ENCODE measurements around the gene IFI30. TPM values are rescaled to one million over a fixed set of nuclear protein-coding genes. Genes with fewer than 3 reads are reported as not detected.
"Not testable (repeated sequence)": the region's sequence is repeated elsewhere in the genome, so short reads cannot be mapped to it uniquely, and the experiment has no call there.

The IFI30 gene
- total and polyA plus RNA-seq, 2 donors (not counting 1 experiment from before 2014, with no cell fraction given), result 8.8 to 50.9 TPM

GRCh38 chr19:18156841-18157464 lies 16.7 kb upstream of the IFI30 start:
- H3K27ac ChIP-seq (ENCODE audit: insufficient read depth, low read length), result no peak overlapping the region
- H2AFZ ChIP-seq (ENCODE audit: low read length), result no peak overlapping the region
- no peak overlapping the region for H3K4me2 ChIP-seq (ENCODE audit: extremely low read depth, insufficient read depth, low read length)
- peak; percentile 82 to 93 for DNase-seq (ENCODE audit: low read depth in 2 of 2)
- H4K20me1 ChIP-seq (ENCODE audit: control insufficient read depth, extremely low read depth, insufficient read depth, low read length), result no peaks in the 10 kb centered on the region
- H3K9me3 ChIP-seq (ENCODE audit: control insufficient read depth, insufficient read depth, low read depth, low read length), result no peaks in the 10 kb centered on the region
- H3K4me1 ChIP-seq (ENCODE audit: control insufficient read depth, extremely low read depth, insufficient read depth, low read length), result peaks cover 19% of the 10 kb centered on the region
- TF ChIP-seq EZH2 (IDR thresholded peaks at IDR 0.05; ENCODE audit: low read length, missing control alignments) (no peak), CTCF (conservative IDR thresholded peaks at IDR 0.05 in 1 of 2, IDR thresholded peaks at IDR 0.05 in 1 of 2; ENCODE audit: low read depth in 1 of 2, low read length in 2 of 2) (no peak)
- H3K79me2 ChIP-seq (ENCODE audit: control insufficient read depth, insufficient read depth, low read length), result peaks cover 15% of the 10 kb centered on the region
- H3K4me3 ChIP-seq (replicated peaks in 1 of 4; ENCODE audit: control extremely low read depth in 1 of 4, insufficient read depth in 1 of 4, low read depth in 3 of 4, low read length in 4 of 4), result no peak overlapping the region
- H3K36me3 ChIP-seq (ENCODE audit: control insufficient read depth, insufficient read depth, low read length), result peaks cover 11% of the 10 kb centered on the region
- H3K27me3 ChIP-seq (ENCODE audit: control insufficient read depth, insufficient read depth, low read length), result no peaks in the 10 kb centered on the region
- H3K9ac ChIP-seq (ENCODE audit: insufficient read depth, low read length), result no peak overlapping the region

- TF ChIP-seq CTCF (conservative IDR thresholded peaks at IDR 0.05 in 1 of 2, IDR thresholded peaks at IDR 0.05 in 1 of 2; ENCODE audit: low read depth in 1 of 2, low read length in 2 of 2) (no peak), EZH2 (IDR thresholded peaks at IDR 0.05; ENCODE audit: low read length, missing control alignments) (no peak)
- Histone ChIP-seq H4K20me1 (ENCODE audit: control insufficient read depth, extremely low read depth, insufficient read depth, low read length) (no peaks in the 10 kb centered on the region), H3K36me3 (ENCODE audit: control insufficient read depth, insufficient read depth, low read length) (peaks cover 14% of the 10 kb centered on the region), H3K9me3 (ENCODE audit: control insufficient read depth, insufficient read depth, low read depth, low read length) (no peaks in the 10 kb centered on the region), H3K79me2 (ENCODE audit: control insufficient read depth, insufficient read depth, low read length) (peaks cover 15% of the 10 kb centered on the region), H3K27ac (ENCODE audit: insufficient read depth, low read length) (no peak overlapping the region), H3K4me3 (replicated peaks in 1 of 4; ENCODE audit: control extremely low read depth in 1 of 4, insufficient read depth in 1 of 4, low read depth in 3 of 4, low read length in 4 of 4) (no peak overlapping the region), H3K4me1 (ENCODE audit: control insufficient read depth, extremely low read depth, insufficient read depth, low read length) (peaks cover 19% of the 10 kb centered on the region), H3K27me3 (ENCODE audit: control insufficient read depth, insufficient read depth, low read length) (no peaks in the 10 kb centered on the region), H2AFZ (ENCODE audit: low read length) (no peak overlapping the region), H3K9ac (ENCODE audit: insufficient read depth, low read length) (no peak overlapping the region), H3K4me2 (ENCODE audit: extremely low read depth, insufficient read depth, low read length) (no peak overlapping the region)
- no peak for DNase-seq (ENCODE audit: low read depth in 2 of 2)
Observed at GRCh38 chr19:18157465-18158063, 16.0 kb upstream of the IFI30 start.

GRCh38 chr19:18158467-18158866 lies 15.1 kb upstream of the IFI30 start:
- no peak for DNase-seq (ENCODE audit: low read depth in 2 of 2)
- H2AFZ ChIP-seq (ENCODE audit: low read length), result no peak overlapping the region
- H3K4me1 ChIP-seq (ENCODE audit: control insufficient read depth, extremely low read depth, insufficient read depth, low read length), result peaks cover 19% of the 10 kb centered on the region
- no peak for TF ChIP-seq EZH2 (IDR thresholded peaks at IDR 0.05; ENCODE audit: low read length, missing control alignments)
- TF ChIP-seq CTCF (conservative IDR thresholded peaks at IDR 0.05 in 1 of 2, IDR thresholded peaks at IDR 0.05 in 1 of 2; ENCODE audit: low read depth in 1 of 2, low read length in 2 of 2), result no peak
- H3K9ac ChIP-seq (ENCODE audit: insufficient read depth, low read length), result no peak overlapping the region
- no peak overlapping the region for H3K4me2 ChIP-seq (ENCODE audit: extremely low read depth, insufficient read depth, low read length)
- no peak overlapping the region for H3K4me3 ChIP-seq (replicated peaks in 1 of 4; ENCODE audit: control extremely low read depth in 1 of 4, insufficient read depth in 1 of 4, low read depth in 3 of 4, low read length in 4 of 4)
- no peak overlapping the region for H3K27ac ChIP-seq (ENCODE audit: insufficient read depth, low read length)
- peaks cover 12% of the 10 kb centered on the region for H3K79me2 ChIP-seq (ENCODE audit: control insufficient read depth, insufficient read depth, low read length)
- no peaks in the 10 kb centered on the region for H3K27me3 ChIP-seq (ENCODE audit: control insufficient read depth, insufficient read depth, low read length)
- H3K36me3 ChIP-seq (ENCODE audit: control insufficient read depth, insufficient read depth, low read length), result peaks cover 19% of the 10 kb centered on the region
- H3K9me3 ChIP-seq (ENCODE audit: control insufficient read depth, insufficient read depth, low read depth, low read length), result no peaks in the 10 kb centered on the region
- H4K20me1 ChIP-seq (ENCODE audit: control insufficient read depth, extremely low read depth, insufficient read depth, low read length), result no peaks in the 10 kb centered on the region

GRCh38 chr19:18159059-18159616 lies 14.5 kb upstream of the IFI30 start:
- not testable (repeated sequence) for H3K27ac ChIP-seq (ENCODE audit: insufficient read depth, low read length); H3K9me3 ChIP-seq (ENCODE audit: control insufficient read depth, insufficient read depth, low read depth, low read length); H3K79me2 ChIP-seq (ENCODE audit: control insufficient read depth, insufficient read depth, low read length); H2AFZ ChIP-seq (ENCODE audit: low read length); H3K27me3 ChIP-seq (ENCODE audit: control insufficient read depth, insufficient read depth, low read length); H4K20me1 ChIP-seq (ENCODE audit: control insufficient read depth, extremely low read depth, insufficient read depth, low read length); H3K9ac ChIP-seq (ENCODE audit: insufficient read depth, low read length); DNase-seq (ENCODE audit: low read depth in 2 of 2); H3K4me2 ChIP-seq (ENCODE audit: extremely low read depth, insufficient read depth, low read length); H3K4me3 ChIP-seq (replicated peaks in 1 of 4; ENCODE audit: control extremely low read depth in 1 of 4, insufficient read depth in 1 of 4, low read depth in 3 of 4, low read length in 4 of 4)
- Histone ChIP-seq H3K4me1 (ENCODE audit: control insufficient read depth, extremely low read depth, insufficient read depth, low read length) (peaks cover 19% of the 10 kb centered on the region), H3K36me3 (ENCODE audit: control insufficient read depth, insufficient read depth, low read length) (peaks cover 19% of the 10 kb centered on the region)

Data from fibroblast of lung (primary cell).